DND-41 (cell line): ENCODE measurements around the gene TRPV6.

ENCODE experiments used
- EZH2 ChIP-seq: IDR thresholded peaks from 3 replicates; pipeline ENCODE4 v1.6.1; 2012; ENCODE audit warnings: borderline replicate concordance, low read depth, mild to moderate bottlenecking, moderate library complexity, low read length, inconsistent platforms; ENCODE audit not compliant: severe bottlenecking
- TF ChIP-seq, protein P1 (sequence below): IDR thresholded peaks from 2 replicates; pipeline ENCODE4 v1.5.1; 2012; ENCODE audit warnings: borderline replicate concordance, low read length, moderate library complexity, mild to moderate bottlenecking; ENCODE audit not compliant: poor library complexity, severe bottlenecking; ENCODE audit errors: extremely low read depth

DNA sequence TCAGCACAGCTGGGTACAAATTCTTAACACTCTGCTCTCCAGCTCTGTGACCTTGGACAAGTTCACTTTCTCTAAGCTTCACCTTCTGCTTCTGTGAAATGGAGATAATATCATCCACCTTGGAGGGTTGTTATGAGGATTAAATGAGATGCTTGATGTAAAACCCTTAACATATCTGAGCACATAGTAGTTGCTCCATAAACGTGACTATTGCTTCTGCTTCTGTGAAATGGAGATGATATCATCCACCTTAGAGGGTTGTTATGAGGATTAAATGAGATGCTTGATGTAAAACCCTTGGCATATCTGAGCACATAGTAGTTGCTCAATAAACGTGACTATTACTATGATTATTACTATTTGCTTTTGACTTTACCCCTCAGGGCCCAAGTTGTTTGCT, 16.1 kb downstream of the TRPV6 start:
- no peak for TF ChIP-seq EZH2
- TF ChIP-seq, protein P1, sequence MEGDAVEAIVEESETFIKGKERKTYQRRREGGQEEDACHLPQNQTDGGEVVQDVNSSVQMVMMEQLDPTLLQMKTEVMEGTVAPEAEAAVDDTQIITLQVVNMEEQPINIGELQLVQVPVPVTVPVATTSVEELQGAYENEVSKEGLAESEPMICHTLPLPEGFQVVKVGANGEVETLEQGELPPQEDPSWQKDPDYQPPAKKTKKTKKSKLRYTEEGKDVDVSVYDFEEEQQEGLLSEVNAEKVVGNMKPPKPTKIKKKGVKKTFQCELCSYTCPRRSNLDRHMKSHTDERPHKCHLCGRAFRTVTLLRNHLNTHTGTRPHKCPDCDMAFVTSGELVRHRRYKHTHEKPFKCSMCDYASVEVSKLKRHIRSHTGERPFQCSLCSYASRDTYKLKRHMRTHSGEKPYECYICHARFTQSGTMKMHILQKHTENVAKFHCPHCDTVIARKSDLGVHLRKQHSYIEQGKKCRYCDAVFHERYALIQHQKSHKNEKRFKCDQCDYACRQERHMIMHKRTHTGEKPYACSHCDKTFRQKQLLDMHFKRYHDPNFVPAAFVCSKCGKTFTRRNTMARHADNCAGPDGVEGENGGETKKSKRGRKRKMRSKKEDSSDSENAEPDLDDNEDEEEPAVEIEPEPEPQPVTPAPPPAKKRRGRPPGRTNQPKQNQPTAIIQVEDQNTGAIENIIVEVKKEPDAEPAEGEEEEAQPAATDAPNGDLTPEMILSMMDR, result no peak
